ENCODE measurements around the gene TICRR. TPM values are rescaled to one million over a fixed set of nuclear protein-coding genes. Genes with fewer than 3 reads are reported as not detected.

The TICRR gene
- total RNA-seq, 1 experiment from 2014 or later, result 23.6 TPM

GRCh38 chr15:89633585-89633984, 58.3 kb downstream of the TICRR start:
- Histone ChIP-seq H4K20me1 (ENCODE audit: insufficient read depth) (no peaks in the 10 kb centered on the region), H3F3A (ENCODE audit: insufficient read depth, low read depth) (no peaks in the 10 kb centered on the region), H2AFZ (no peak overlapping the region), H3K27me3 (ENCODE audit: insufficient read depth, low read depth) (no peaks in the 10 kb centered on the region), H3K79me2 (ENCODE audit: low read depth) (no peaks in the 10 kb centered on the region), H3K27ac (no peak overlapping the region), H3K9me3 (ENCODE audit: insufficient read depth, low read depth) (no peaks in the 10 kb centered on the region), H3K9me2 (ENCODE audit: insufficient read depth) (no peaks in the 10 kb centered on the region), H3K4me2 (no peak overlapping the region), H3K4me1 (replicated peaks; ENCODE audit: insufficient read depth) (no peaks in the 10 kb centered on the region), H3K4me3 (no peak overlapping the region), H3K36me3 (ENCODE audit: low read depth) (peaks cover 21% of the 10 kb centered on the region)
- TF ChIP-seq CTCF (conservative IDR thresholded peaks at IDR 0.05), result no peak
- no peak for TF ChIP-seq EZH2 (IDR thresholded peaks at IDR 0.05; ENCODE audit: low read depth)
- intact Hi-C loops (cut with micrococcal nuclease; ENCODE audit: unreplicated experiment), result no loop called here
- no peak for DNase-seq
- ChIA-PET POLR2A (ENCODE audit: unreplicated experiment) (no interaction called here), CTCF (interaction anchor here (0.6 kb wide), 1 partner anchor 1944 kb away, joined by 3 read pairs; no protein-coding TSS in a partner anchor)
- BruUV-seq (replicated peaks), result no TSS peak

- no peaks in the 10 kb centered on the region for H3K27me3 ChIP-seq (ENCODE audit: insufficient read depth, low read depth)
- no peaks in the 10 kb centered on the region for H3K4me1 ChIP-seq (replicated peaks; ENCODE audit: insufficient read depth)
- POLR2A ChIA-PET (ENCODE audit: unreplicated experiment), result no interaction called here
- no peak overlapping the region for H3K27ac ChIP-seq
- no peaks in the 10 kb centered on the region for H3K9me2 ChIP-seq (ENCODE audit: insufficient read depth)
- DNase-seq, result no peak
- CTCF ChIA-PET, result no interaction called here
- no peak overlapping the region for H3K4me3 ChIP-seq
- H4K20me1 ChIP-seq (ENCODE audit: insufficient read depth), result no peaks in the 10 kb centered on the region
- intact Hi-C loops (cut with micrococcal nuclease; ENCODE audit: unreplicated experiment), result no loop called here
- BruUV-seq (replicated peaks), result no TSS peak
- no peak overlapping the region for H3K4me2 ChIP-seq
- no peak overlapping the region for H2AFZ ChIP-seq
- TF ChIP-seq EZH2 (IDR thresholded peaks at IDR 0.05; ENCODE audit: low read depth), result no peak
- no peak for TF ChIP-seq CTCF (conservative IDR thresholded peaks at IDR 0.05)
- H3K79me2 ChIP-seq (ENCODE audit: low read depth), result no peaks in the 10 kb centered on the region
- H3K36me3 ChIP-seq (ENCODE audit: low read depth), result peaks cover 16% of the 10 kb centered on the region; the same call in 1 of the 2 replicates
- H3F3A ChIP-seq (ENCODE audit: insufficient read depth, low read depth), result no peaks in the 10 kb centered on the region; the same call in 1 of the 2 replicates
- no peaks in the 10 kb centered on the region for H3K9me3 ChIP-seq (ENCODE audit: insufficient read depth, low read depth)
These were observed 65.0 kb downstream of the TICRR start for GRCh38 chr15:89640245-89640644.

GRCh38 chr15:89641053-89641452, 65.8 kb downstream of the TICRR start:
- BruUV-seq (replicated peaks), result no TSS peak
- Histone ChIP-seq H3K79me2 (ENCODE audit: low read depth) (no peaks in the 10 kb centered on the region), H3K9me3 (ENCODE audit: insufficient read depth, low read depth) (no peaks in the 10 kb centered on the region), H3F3A (ENCODE audit: insufficient read depth, low read depth) (no peaks in the 10 kb centered on the region; the same call in 1 of the 2 replicates), H3K9me2 (ENCODE audit: insufficient read depth) (no peaks in the 10 kb centered on the region), H4K20me1 (ENCODE audit: insufficient read depth) (no peaks in the 10 kb centered on the region), H2AFZ (no peak overlapping the region), H3K4me2 (no peak overlapping the region), H3K36me3 (ENCODE audit: low read depth) (peaks cover 16% of the 10 kb centered on the region; the same call in 1 of the 2 replicates), H3K4me1 (replicated peaks; ENCODE audit: insufficient read depth) (no peaks in the 10 kb centered on the region), H3K27ac (no peak overlapping the region), H3K27me3 (ENCODE audit: insufficient read depth, low read depth) (no peaks in the 10 kb centered on the region), H3K4me3 (no peak overlapping the region)
- ChIA-PET CTCF (no interaction called here), POLR2A (ENCODE audit: unreplicated experiment) (no interaction called here)
- intact Hi-C loops (cut with micrococcal nuclease; ENCODE audit: unreplicated experiment), result no loop called here
- TF ChIP-seq EZH2 (IDR thresholded peaks at IDR 0.05; ENCODE audit: low read depth) (no peak), CTCF (conservative IDR thresholded peaks at IDR 0.05) (no peak)
- no peak for DNase-seq
